Activated B cell treated with CpG ODN at 0.5 μM for 24 hours (primary cell): Measurements from ENCODE around the gene RET. TPM values are rescaled to one million over a fixed set of nuclear protein-coding genes. Genes with fewer than 3 reads are reported as not detected.

Experiments
- ATAC-seq: fragments of 200-7000 bp; cut with Tn5 transposase; one replicate; pipeline ENCODE4 v1.10.0; 2021; ENCODE audit warnings: low read depth, mild to moderate bottlenecking, moderate library complexity
- CTCF ChIA-PET: fragments of 350-600 bp; sonication (Branson Sonifier 250); formaldehyde crosslinking; loops from one replicate; lab custom pipeline; 2021; ENCODE audit warnings: antibody characterized with exemption; lab: Charles Lee
- POLR2A ChIA-PET: fragments of 350-600 bp; sonication (Branson Sonifier 250); formaldehyde crosslinking; loops from one replicate; lab custom pipeline; 2021; ENCODE audit warnings: antibody characterized with exemption; lab: Charles Lee
- DNase-seq: peaks from one replicate; pipeline ENCODE4 v3.0.0; 2022
- H3K27ac Mint-ChIP-seq: one replicate; pipeline ENCODE4 v1.8.0; 2020; ENCODE audit warnings: mixed read lengths
- H3K27me3 Mint-ChIP-seq: one replicate; pipeline ENCODE4 v1.8.0; 2021; ENCODE audit warnings: mixed read lengths
- H3K36me3 Mint-ChIP-seq: one replicate; pipeline ENCODE4 v1.8.0; 2021; ENCODE audit warnings: low read depth, mixed read lengths
- H3K4me1 Mint-ChIP-seq: one replicate; pipeline ENCODE4 v1.8.0; 2021; ENCODE audit warnings: mixed read lengths
- H3K4me3 Mint-ChIP-seq: one replicate; pipeline ENCODE4 v1.8.0; 2020; ENCODE audit warnings: mild to moderate bottlenecking, mixed read lengths
- H3K9me3 Mint-ChIP-seq: one replicate; pipeline ENCODE4 v1.8.0; 2020; ENCODE audit warnings: mixed read lengths
- intact Hi-C: fragments of 100-400 bp; cut with micrococcal nuclease; formaldehyde crosslinking; loops from one replicate; pipeline ENCODE4 v1.15.1; 2024
- total RNA-seq: library from RNA; stranded (reverse); gene quantifications from 2 replicates; pipeline ENCODE4 v1.2.3, GENCODE V29; 2022
- TF ChIP-seq, protein P1 (sequence below): fragments of 200-600 bp; IDR thresholded peaks from one replicate; pipeline ENCODE4 v1.8.0; 2022; ENCODE audit warnings: antibody characterized with exemption, mild to moderate bottlenecking

Gene RET
- total RNA-seq, 1 donor from 2014 or later, result not detected

DNA sequence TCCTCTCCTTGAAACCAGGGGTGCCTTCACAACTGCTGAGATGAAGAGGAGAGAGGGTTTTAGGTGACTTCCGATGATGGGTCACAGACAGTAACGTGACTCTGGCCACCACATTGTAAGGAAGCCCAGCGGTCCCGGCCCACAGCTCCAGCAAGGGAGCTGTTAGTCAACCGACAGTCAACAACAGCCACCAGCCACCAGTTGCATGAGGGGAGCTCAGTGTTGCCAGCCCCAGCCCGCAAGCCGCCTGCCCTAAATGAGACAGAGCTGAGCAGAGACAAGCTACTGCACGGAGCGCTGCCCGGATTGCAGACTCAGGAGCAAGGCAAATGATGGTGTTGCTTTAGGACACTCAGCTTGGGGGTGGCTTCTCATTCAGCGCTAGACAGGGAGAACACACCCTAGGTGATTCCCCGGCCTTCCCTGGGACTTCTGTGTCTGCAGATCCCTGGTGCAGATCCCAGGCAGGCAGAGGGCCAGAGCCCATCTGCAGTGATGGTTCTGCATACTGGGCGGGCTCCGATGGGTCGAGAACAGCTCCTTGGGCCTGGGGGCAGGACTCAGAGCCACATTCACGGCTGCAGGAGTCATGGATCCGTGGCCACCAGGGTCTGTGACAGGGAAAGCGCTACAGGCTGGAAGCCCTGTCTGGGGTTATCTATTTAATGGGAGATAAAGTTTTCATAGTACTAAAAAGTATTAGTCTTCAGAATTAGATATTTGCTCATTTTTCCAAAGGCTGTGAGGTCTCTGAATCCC is 14.3 kb upstream of the RET start:
- Mint-ChIP-seq H3K36me3 (no peaks in the 10 kb centered on the region), H3K9me3 (no peaks in the 10 kb centered on the region), H3K27me3 (peaks cover 7% of the 10 kb centered on the region), H3K4me1 (no peaks in the 10 kb centered on the region), H3K27ac (no peak overlapping the region), H3K4me3 (no peak overlapping the region)
- ATAC-seq (no peak), DNase-seq (no peak)
- ChIA-PET CTCF (no interaction called here), POLR2A (no interaction called here)
- TF ChIP-seq, protein P1, sequence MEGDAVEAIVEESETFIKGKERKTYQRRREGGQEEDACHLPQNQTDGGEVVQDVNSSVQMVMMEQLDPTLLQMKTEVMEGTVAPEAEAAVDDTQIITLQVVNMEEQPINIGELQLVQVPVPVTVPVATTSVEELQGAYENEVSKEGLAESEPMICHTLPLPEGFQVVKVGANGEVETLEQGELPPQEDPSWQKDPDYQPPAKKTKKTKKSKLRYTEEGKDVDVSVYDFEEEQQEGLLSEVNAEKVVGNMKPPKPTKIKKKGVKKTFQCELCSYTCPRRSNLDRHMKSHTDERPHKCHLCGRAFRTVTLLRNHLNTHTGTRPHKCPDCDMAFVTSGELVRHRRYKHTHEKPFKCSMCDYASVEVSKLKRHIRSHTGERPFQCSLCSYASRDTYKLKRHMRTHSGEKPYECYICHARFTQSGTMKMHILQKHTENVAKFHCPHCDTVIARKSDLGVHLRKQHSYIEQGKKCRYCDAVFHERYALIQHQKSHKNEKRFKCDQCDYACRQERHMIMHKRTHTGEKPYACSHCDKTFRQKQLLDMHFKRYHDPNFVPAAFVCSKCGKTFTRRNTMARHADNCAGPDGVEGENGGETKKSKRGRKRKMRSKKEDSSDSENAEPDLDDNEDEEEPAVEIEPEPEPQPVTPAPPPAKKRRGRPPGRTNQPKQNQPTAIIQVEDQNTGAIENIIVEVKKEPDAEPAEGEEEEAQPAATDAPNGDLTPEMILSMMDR, result no peak
- intact Hi-C loops, result no loop called here

DNA sequence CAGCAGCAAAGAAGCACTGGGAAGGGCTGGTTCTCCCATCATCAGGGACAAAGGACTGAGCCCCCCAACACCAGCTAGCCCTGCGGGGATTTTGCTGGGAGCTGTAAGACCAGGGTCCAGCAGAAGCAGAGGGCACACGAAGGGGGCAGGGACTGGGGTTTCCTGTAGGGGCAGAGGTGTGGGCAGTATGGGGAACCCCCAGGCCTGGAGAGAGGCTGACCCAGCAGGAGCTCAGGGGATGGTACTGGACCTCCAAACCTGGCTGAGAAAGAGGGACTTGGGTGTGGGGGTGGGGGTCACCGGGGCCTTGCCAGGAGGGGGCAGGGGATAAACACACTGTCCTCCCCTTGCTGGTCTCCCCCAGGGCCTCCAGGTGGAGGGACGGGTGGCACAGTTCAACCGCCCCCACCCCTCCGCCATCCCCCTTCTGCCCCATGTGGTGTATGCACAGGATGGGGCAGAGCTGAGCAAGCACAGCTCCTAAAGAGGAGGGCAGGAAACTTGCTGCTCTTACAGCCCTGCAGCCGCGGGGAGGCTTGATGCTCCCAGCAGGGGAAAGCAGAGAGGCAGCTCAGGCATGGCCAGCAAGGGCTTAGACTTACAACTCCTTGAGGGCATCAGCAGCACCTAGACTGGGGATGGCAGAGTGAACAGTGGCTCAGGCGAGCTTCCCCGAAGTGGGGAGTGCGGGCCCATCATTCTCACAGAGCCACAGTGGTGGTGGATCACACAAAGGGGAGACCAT is 12.4 kb upstream of the RET start:
- Mint-ChIP-seq H3K9me3 (no peaks in the 10 kb centered on the region), H3K27me3 (no peaks in the 10 kb centered on the region), H3K4me3 (no peak overlapping the region), H3K36me3 (no peaks in the 10 kb centered on the region), H3K27ac (no peak overlapping the region), H3K4me1 (no peaks in the 10 kb centered on the region)
- no peak for DNase-seq
- no peak for ATAC-seq
- ChIA-PET CTCF (no interaction called here), POLR2A (no interaction called here)
- intact Hi-C loops, result no loop called here
- TF ChIP-seq, protein P1, result no peak

DNA sequence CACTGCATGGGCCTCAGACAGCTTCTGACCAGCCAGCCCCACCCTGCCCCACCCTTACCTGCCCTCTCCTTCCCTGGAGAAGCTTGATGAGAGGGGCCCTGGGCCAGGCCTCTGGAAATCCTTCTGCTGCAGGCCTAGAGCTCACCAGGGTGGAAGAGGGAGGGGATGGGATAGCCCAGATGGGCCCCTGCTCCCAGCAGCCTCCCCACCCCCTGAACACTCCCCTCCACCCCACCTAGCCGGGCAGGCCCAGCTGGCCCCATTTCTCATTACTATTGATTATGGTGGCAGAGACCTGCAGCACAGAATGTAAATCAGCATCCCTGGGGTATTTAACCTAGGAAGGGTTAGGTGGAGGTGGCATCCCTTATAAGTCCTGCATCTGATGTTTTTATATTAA is 11.6 kb upstream of the RET start:
- CTCF ChIA-PET, result no interaction called here
- no peak overlapping the region for H3K27ac Mint-ChIP-seq

DNA sequence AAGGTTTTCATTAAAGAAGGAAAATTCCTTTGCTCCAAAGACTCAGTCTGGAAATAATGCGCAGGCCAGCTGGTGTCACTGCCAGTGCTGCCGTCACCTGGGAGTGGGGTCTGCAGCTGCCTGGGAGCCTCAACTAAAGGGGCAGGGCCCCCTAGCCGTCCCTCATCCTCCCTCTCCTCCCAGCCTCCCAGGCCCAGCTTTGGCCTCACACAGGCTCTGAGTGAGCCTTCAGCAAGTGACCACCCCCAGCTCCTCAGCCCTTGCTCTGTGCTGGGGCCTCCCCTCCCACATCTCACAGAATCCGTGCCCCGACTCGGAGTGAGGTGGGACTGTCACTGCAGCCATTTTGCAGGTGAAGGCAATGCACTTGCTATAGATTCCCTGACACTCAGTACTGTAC is 11.1 kb upstream of the RET start:
- POLR2A ChIA-PET, result no interaction called here
- Mint-ChIP-seq H3K4me1 (no peaks in the 10 kb centered on the region), H3K9me3 (no peaks in the 10 kb centered on the region), H3K4me3 (no peak overlapping the region), H3K27me3 (no peaks in the 10 kb centered on the region), H3K27ac (no peak overlapping the region), H3K36me3 (no peaks in the 10 kb centered on the region)
- TF ChIP-seq, protein P1, result no peak
- ATAC-seq (no peak), DNase-seq (no peak)
- CTCF ChIA-PET, result no interaction called here
- intact Hi-C loops, result no loop called here

More for the DNA sequence above, 11.6 kb upstream of the RET start:
- POLR2A ChIA-PET, result no interaction called here
- no peak for ATAC-seq
- H3K36me3 Mint-ChIP-seq, result no peaks in the 10 kb centered on the region
- H3K9me3 Mint-ChIP-seq, result no peaks in the 10 kb centered on the region
- H3K4me3 Mint-ChIP-seq, result no peak overlapping the region
- no peak for DNase-seq
- TF ChIP-seq, protein P1, result no peak
- H3K27me3 Mint-ChIP-seq, result no peaks in the 10 kb centered on the region
- no peaks in the 10 kb centered on the region for H3K4me1 Mint-ChIP-seq
- intact Hi-C loops, result no loop called here

DNA sequence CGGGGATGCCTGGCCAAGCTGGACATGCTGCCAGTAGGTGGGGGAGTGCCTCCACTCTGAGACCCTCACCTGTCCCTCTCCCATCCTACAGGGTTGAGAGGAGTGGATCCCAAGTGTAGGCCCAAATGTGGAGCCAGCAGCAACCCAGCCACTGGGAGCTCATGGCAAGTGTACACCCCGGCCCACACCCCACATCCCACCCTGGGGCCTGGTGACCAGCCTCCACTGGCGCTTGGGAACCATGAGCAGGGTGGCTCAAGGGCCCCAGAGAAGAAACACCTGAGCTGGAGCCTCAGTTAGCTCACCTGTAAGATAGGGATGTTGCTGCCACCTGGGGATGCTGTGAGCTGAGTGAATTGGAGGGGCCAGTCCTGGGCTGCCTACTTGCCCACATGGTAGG is 10.4 kb upstream of the RET start:
- DNase-seq, result no peak
- ChIA-PET CTCF (no interaction called here), POLR2A (no interaction called here)
- no peaks in the 10 kb centered on the region for H3K36me3 Mint-ChIP-seq
- ATAC-seq, result no peak
- H3K4me3 Mint-ChIP-seq, result no peak overlapping the region
- intact Hi-C loops, result no loop called here
- TF ChIP-seq, protein P1, result no peak
- no peak overlapping the region for H3K27ac Mint-ChIP-seq
- H3K9me3 Mint-ChIP-seq, result no peaks in the 10 kb centered on the region
- no peaks in the 10 kb centered on the region for H3K4me1 Mint-ChIP-seq
- H3K27me3 Mint-ChIP-seq, result no peaks in the 10 kb centered on the region
